AG09319 (cell line): ENCODE data around the gene RPL39.
"Not testable (repeated sequence)": the region's sequence is repeated elsewhere in the genome, so short reads cannot be mapped to it uniquely, and the experiment has no call there.

Source experiments
- DNase-seq: peaks from one replicate; pipeline ENCODE4 v3.0.0-alpha.2; 2010; ENCODE audit warnings: low read depth; ENCODE audit errors: extremely low read depth
- TF ChIP-seq, protein P1 (sequence below): IDR thresholded peaks from 2 replicates; pipeline ENCODE4 v1.5.1; 2011; ENCODE audit warnings: low read depth, mild to moderate bottlenecking, inconsistent platforms, low read length, moderate library complexity

The RPL39 gene

DNA sequence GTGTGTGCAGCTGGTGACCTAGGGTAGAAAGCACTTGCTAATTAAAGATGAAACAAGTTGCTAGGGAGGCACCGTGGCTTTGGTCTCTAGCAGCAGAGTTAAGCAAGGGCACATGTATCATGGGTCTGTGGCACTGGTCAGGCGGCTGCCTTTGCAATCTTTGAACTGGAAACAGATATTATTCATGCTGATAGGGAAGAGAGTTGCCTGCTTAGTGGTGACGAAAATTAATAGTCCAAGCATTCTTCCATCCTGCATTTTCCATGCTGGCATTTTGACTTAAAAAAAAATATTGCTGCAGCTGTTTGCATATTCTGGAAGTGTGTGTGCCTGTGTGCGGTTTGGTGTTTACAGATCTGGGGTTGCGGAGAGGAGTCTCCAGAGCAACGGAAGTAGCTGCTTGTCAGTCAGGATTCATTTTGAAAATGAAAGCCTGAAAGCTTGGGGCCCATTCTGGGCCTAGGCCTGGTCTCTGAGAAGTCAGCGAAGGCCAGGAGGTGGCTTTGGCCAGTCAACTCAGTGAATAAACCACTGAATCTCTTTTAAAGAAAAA, 35.4 kb downstream of the RPL39 start:
- TF ChIP-seq, protein P1, sequence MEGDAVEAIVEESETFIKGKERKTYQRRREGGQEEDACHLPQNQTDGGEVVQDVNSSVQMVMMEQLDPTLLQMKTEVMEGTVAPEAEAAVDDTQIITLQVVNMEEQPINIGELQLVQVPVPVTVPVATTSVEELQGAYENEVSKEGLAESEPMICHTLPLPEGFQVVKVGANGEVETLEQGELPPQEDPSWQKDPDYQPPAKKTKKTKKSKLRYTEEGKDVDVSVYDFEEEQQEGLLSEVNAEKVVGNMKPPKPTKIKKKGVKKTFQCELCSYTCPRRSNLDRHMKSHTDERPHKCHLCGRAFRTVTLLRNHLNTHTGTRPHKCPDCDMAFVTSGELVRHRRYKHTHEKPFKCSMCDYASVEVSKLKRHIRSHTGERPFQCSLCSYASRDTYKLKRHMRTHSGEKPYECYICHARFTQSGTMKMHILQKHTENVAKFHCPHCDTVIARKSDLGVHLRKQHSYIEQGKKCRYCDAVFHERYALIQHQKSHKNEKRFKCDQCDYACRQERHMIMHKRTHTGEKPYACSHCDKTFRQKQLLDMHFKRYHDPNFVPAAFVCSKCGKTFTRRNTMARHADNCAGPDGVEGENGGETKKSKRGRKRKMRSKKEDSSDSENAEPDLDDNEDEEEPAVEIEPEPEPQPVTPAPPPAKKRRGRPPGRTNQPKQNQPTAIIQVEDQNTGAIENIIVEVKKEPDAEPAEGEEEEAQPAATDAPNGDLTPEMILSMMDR = no peak
- no peak for DNase-seq

DNA sequence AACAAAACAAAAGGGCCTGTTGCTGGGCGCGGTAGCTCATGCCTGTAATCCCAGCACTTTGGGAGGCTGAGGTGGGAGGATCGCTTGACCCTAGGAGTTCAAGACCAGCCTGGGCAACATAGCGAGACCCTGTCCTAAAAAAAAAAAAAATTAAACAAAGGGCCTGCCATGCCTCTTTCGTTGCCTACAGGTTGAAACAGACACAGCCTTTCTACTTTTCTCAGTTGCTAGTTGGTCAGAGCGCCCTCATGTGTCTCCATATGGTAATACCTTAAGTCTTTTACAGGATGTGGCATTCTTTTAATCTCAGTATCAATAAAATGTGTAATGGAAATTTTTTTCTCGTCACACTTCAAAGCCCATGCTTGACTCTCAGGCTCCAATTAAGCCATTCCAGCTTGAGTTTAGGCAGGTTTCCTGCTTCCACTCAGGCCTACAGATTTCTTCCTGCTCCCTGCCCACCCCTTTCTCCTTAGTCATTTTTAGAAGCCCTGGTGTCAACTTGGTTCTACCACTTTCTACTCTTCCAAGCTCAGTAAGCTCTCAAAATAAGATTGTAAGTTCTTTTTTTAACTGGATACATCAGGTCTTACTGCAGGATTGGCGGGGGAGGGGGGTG, 37.7 kb downstream of the RPL39 start:
- DNase-seq = no peak

DNA sequence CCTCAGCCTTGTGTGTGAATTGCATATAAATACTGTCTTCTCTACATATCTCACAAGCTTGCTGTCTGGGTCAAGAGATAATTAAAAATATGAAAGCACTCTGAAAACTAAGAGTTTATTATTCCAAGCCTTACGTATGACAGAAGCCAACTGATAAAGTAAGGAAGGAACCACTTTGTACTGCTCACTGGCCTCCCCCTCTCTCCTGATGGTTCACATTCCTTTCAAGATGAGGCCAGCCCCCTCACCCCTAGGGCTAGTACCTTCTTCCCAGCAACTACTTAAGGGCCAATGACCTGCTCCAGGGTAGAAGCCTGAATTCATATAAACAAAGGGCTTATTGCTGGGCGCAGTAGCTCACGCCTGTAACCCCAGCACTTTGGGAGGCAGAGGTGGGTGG, 38.4 kb downstream of the RPL39 start:
- no peak for DNase-seq
- TF ChIP-seq, protein P1 = no peak

More for the DNA sequence above, 37.7 kb downstream of the RPL39 start:
- TF ChIP-seq, protein P1 = peak; percentile 31

- DNase-seq = not testable (repeated sequence)
Observed at GRCh38 chrX:119750751-119751150, 40.7 kb downstream of the RPL39 start.

DNA sequence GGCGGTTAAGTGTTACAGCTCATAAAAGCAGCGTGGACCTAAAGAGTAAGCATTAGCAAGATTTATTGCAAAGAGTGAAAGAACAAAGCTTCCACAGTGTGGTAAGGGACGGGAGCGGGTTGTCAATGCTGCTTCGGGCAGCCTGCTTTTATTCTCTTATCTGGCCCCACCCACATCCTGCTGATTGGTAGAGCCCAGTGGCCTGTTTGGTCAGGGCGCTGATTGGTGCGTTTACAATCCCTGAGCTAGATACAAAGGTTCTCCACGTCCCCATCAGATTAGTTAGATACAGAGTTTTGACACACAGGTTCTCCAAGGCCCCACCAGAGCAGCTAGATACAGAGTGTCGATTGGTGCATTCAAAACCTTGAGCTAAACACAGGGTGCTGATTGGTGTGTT, 41.3 kb downstream of the RPL39 start:
- DNase-seq = not testable (repeated sequence)

GRCh38 chrX:119745283-119745848, 46.1 kb downstream of the RPL39 start:
- no peak for DNase-seq
- TF ChIP-seq, protein P1 = no peak

DNA sequence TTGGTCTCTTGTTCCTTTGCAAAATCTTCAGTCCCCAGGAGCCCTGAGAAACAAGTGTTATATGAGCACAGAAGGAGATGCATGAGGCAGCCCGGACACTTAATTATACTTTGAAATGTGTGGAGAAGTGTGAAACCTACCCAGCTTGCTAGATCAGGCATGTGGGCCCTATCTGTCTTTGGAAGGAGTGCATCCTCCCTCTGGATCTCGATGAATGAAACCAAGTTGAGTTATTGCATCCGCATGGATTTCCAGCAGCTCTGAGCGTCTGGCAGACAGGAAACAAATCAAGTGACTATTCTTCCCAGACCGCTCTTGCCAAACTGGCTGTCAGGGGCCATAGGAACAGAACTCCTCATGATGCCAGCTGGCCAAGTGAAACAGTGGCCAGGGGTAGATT, 52.7 kb downstream of the RPL39 start:
- no peak for DNase-seq
- TF ChIP-seq, protein P1 = no peak
